ENCODE measurements around the gene ACAP2.

Gene ACAP2

GRCh38 chr3:195441476-195441991, 1.3 kb downstream of the ACAP2 start:
- H3K27ac ChIP-seq, result peak overlapping the region; percentile 96
- TF ChIP-seq CTCF (conservative IDR thresholded peaks at IDR 0.05) (no peak), ZFX (IDR thresholded peaks at IDR 0.05) (no peak)

- no peak for TF ChIP-seq ZFX (IDR thresholded peaks at IDR 0.05)
- no peak for TF ChIP-seq CTCF (conservative IDR thresholded peaks at IDR 0.05)
- H3K27ac ChIP-seq, result no peak overlapping the region
Observed at GRCh38 chr3:195441051-195441450, 1.8 kb downstream of the ACAP2 start.

- TF ChIP-seq ZFX (IDR thresholded peaks at IDR 0.05) (no peak), CTCF (conservative IDR thresholded peaks at IDR 0.05) (no peak)
- no peak overlapping the region for H3K27ac ChIP-seq
Observed at GRCh38 chr3:195440379-195440778, 2.4 kb downstream of the ACAP2 start.

- no peak overlapping the region for H3K27ac ChIP-seq
- TF ChIP-seq CTCF (conservative IDR thresholded peaks at IDR 0.05) (no peak), ZFX (IDR thresholded peaks at IDR 0.05) (no peak)
Observed at GRCh38 chr3:195438371-195438770, 4.4 kb downstream of the ACAP2 start.

GRCh38 chr3:195425849-195426248, 17.0 kb downstream of the ACAP2 start:
- TF ChIP-seq CTCF (conservative IDR thresholded peaks at IDR 0.05), result no peak
- TF ChIP-seq ZFX (IDR thresholded peaks at IDR 0.05), result no peak
- H3K27ac ChIP-seq, result no peak overlapping the region

GRCh38 chr3:195423818-195424217, 19.0 kb downstream of the ACAP2 start:
- TF ChIP-seq ZFX (IDR thresholded peaks at IDR 0.05) (no peak), CTCF (conservative IDR thresholded peaks at IDR 0.05) (no peak)
- H3K27ac ChIP-seq, result no peak overlapping the region

- TF ChIP-seq CTCF (conservative IDR thresholded peaks at IDR 0.05) (no peak), ZFX (IDR thresholded peaks at IDR 0.05) (no peak)
- H3K27ac ChIP-seq, result no peak overlapping the region
Observed at GRCh38 chr3:195421400-195421799, 21.4 kb downstream of the ACAP2 start.
